PC-9 (cell line): ENCODE measurements around the gene DSTN.

Source experiments
- CTCF ChIP-seq: fragments of 200-600 bp; sonication (generic); conservative IDR thresholded peaks from 2 replicates; pipeline ENCODE4 v1.6.1; 2017; ENCODE audit warnings: mixed run types, antibody characterized with exemption, mild to moderate bottlenecking, moderate library complexity
- EZH2 ChIP-seq: fragments of 200-600 bp; sonication (generic); IDR thresholded peaks from 2 replicates; pipeline ENCODE4 v1.8.0; 2017; ENCODE audit warnings: antibody characterized with exemption, low read depth

DNA sequence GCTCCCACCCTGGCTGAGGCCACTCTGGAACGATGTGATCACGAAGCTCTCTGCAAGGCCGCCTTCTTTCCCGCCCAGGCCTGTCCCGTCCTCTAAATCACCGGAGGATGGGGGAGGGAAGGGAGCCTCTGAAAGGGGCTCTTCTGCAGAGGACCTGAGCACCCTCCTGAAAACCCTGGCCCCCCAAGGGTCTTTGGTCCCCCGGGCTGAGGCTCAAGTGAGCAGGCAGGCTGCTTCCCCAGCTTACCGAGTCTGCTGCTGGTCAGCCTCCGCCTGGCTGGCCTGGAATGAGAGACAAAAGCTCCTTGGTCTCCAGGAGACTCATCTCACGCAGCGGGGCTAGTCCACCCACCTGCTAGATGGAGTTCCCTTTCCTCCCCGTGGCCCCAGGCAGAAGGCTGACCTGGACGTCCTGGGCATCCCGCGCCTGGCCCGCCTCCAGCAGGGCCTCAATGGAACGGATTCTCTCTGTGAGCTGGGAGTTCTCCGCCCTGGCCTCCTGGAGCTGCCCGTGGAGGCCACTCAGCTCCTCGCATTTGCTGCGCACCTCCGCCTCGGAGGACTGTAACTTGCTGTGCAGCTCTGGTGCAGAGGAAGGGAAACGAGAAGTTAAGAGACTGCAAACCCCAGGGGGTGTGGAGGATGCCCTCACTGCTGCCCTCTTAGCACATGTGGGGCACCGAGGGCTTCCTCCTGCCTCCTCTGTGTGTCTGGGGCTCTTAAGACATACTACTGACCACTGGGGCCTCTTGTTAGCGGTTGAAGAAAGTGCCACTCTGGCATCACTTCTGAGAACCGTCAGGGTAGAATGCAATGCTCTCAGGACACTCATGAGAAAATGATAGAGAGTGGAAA is 57.5 kb downstream of the DSTN start:
- TF ChIP-seq CTCF (no peak), EZH2 (no peak)
